Stomach (tissue), 4 donors: ENCODE measurements around the gene THSD4.

Experiments used
- CTCF ChIP-seq, 7 experiments: fragments of 450-650 bp in 4 of 7; fragments of 200-600 bp in 3 of 7; sonication (generic) in 3 of 7; IDR thresholded peaks; one replicate each; pipeline ENCODE4 v1.5.1; 2016 to 2019; ENCODE audit warnings: antibody characterized with exemption in 7 of 7, control low read depth in 2 of 7, mild to moderate bottlenecking in 1 of 7
- EP300 ChIP-seq: sonication (generic); formaldehyde crosslinking; IDR thresholded peaks from one replicate; pipeline ENCODE4 v1.6.1; 2017; ENCODE audit warnings: antibody characterized with exemption
- POLR2A ChIP-seq, 4 donors: fragments of 450-650 bp; IDR thresholded peaks; one replicate each; pipeline ENCODE4 v1.6.1; 2016; ENCODE audit warnings: antibody characterized with exemption in 4 of 4, control low read depth in 2 of 4, mild to moderate bottlenecking in 1 of 4, moderate library complexity in 1 of 4
- POLR2AphosphoS5 ChIP-seq, 3 donors: sonication (generic); formaldehyde crosslinking; IDR thresholded peaks; one replicate each; pipeline ENCODE4 v1.6.1; 2016; ENCODE audit warnings: antibody characterized with exemption in 3 of 3

GRCh38 chr15:71105444-71105843 is 9.8 kb upstream of the THSD4 start:
- no peak for TF ChIP-seq POLR2AphosphoS5 (IDR thresholded peaks at IDR 0.05)
- no peak for TF ChIP-seq CTCF (IDR thresholded peaks at IDR 0.05)
- no peak for TF ChIP-seq POLR2A (IDR thresholded peaks at IDR 0.05)
- no peak for TF ChIP-seq EP300
